ENCODE results near the gene GLIS1.

Gene GLIS1

GRCh38 chr1:53546409-53547155 is 192.4 kb downstream of the GLIS1 start:
- DNase-seq (ENCODE audit: low read depth): no peak

DNA sequence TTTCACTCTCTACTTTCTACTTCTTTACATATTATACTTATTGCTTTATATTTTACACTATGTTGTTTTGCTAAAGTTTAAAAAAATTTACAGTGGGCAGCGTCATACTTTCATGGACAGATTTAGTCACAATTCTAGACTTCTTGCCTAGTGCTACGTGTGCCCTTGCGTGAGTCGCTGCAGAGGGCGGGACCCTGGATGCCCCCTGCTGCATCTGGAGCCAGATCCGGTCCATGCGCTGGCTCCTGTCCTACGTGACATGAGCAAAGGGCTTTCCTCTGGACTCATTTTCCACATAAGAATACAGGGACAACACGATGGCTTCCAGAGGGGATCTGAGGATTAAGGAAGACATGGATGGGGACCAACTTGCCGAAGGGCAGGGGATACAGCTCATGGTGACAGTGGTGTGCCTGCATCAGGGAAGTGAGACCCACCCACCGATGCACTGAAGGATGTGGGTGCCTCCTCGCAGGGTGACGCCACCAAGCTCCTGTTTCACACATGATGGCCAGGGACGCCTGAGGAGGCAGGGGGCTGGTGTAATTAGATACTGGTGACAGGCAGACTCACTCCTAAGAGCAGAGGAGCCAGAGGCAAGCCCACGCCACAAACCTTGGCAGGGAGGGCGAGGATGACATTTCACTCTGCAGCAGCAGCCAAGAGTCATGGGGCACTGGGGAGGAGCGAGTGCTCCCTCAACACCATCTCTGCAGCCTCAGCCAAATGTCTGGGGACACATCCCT is 193.1 kb downstream of the GLIS1 start:
- DNase-seq (ENCODE audit: low read depth): no peak

DNA sequence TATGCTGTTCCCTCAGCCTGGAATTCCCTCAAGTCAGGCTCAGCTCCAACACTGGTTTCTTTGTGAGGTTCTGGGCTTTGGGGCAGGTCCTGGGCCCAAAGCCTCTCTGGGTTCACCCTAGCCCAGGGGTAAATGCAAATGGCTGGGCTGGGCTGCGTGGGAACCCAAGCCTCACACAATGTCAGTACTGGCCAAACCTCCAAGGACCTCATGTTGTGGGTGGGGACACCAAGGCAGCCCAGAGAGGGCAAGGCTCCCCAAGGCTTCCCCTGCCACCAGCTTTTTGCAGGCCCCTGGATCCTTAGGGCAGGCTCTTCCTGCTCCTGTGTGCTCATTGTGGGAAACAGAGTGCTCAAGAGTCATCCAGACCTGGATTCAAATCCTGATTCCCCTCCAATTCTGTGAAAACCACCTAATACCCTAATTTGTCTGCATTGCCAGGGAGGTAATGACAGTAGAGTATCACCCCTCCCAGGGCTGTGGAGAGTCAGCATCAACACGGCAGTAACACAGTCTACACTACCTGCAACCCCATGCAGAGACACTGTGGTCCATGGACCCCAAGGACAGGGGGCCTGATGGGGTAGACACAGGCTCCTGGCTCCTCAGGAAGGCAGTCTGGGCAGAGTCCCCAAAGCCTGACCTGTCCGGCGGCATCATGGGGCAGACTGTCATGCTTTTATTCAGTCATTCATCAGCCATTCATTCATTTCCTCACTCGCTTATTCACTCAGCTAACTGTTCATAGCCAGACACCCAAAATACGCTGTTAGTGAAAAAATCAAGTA is 194.0 kb downstream of the GLIS1 start:
- no peak for DNase-seq (ENCODE audit: low read depth)

DNA sequence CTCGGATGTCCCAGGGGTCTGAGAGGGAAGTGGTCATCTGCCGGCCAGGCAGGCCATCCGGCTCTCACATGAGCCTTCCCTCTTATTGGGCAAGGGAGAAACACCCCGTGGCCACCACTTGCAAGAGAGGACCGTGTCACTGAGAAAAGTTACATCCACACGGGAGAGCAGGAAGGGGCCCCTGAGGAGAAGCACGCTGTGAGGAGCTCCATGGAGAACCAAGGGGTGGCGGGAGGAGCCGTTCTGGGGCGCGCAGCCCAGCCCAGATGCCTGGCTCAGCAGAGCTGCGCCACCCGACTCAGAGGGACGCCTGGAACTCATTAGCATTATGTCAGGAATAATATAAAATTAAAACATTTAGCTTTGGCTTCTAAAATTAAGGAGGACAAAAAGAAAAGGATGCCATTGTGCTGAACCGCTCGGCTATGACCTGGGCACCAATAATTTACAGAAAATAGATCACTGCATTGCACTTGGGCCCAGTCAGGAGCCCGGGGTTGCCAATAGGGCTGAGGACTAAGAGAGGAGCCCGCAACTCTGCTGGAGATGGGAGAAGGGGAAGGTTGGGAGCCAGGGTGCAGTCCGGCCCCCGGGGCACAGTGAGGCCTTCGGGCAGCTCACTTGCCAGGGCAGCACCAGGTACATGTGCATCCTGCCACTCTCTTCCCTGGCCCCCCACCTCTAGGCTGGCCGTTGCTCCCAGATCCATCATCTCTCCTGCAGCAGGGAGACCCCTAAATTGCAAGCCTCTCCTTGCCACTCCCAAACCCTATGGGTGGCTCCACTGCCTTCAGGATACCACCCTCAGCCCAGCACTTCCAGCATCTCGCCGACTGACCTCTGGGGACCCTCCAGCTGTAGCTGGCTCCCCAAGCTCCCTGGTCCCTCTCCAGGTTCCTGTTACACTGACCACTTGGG is 194.9 kb downstream of the GLIS1 start:
- DNase-seq (ENCODE audit: low read depth): no peak

DNA sequence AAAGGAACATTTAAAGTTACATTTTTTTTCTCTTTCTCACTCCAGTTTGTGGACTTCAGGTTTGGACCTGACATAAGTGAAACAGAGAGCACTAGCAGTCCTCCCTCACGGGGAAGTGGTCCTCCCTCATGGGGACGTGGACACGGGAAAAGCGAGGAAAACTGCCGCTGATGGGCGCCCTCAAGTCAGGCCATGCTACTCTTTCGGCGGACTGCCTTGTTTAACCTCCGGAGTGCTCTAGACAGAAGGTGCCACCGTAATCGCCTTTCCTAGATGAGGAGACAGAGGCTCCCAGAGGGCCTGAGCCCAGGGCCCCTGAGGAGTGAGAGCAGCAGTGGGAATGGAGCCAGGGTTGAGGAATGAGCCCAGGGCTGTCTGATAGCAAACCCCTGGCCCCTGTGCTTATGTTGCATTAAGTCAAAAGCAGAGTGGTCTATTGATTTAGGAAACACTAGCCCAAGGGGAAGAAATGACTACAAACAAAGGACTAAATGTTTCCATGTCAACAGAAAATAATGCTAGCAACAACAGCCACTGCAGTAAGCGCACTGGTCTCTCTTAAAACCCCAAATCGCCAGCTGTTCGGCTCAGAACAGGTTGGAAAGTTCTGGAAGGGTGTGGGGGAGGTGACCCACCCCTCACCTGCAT is 195.7 kb downstream of the GLIS1 start:
- no peak for DNase-seq (ENCODE audit: low read depth)

DNA sequence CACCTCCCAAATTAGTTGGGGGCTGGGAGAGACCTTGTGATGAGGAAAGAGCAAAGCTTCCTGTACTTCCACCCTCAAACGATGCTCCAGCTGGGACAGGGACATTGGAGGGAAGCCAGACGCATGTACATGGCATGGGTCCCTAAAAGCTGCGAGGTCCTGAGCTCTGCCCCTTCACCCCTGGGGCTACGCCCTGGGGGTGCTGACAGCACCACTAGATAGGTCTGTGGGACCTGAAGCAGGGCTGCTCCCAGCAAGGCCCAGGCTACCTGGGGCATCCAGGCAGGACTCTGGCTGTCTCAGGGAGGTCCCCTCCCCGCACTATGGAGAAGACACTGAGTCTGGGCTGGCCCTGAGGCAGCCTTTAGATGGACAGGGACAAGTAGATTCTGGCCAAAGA is 196.4 kb downstream of the GLIS1 start:
- no peak for DNase-seq (ENCODE audit: low read depth)

GRCh38 chr1:53541761-53542550 is 197.0 kb downstream of the GLIS1 start:
- DNase-seq (ENCODE audit: low read depth): no peak

DNA sequence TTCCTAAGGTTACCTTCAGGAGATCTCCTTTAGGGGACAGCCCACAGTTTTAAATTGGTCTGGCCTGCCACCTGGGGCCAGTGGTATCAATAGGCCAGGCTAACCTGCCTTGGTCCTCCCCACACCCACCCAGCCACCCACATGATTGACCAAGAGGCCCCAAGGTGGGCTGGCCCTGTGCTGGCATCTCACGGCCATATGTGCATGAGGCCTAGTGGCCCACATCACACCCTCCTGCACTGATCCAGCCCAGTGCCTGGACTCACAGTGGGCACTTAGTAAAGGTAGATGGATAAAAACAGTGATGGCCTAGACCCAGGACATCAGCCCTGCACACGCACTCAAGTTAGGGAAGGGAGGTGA is 197.7 kb downstream of the GLIS1 start:
- no peak for DNase-seq (ENCODE audit: low read depth)

DNA sequence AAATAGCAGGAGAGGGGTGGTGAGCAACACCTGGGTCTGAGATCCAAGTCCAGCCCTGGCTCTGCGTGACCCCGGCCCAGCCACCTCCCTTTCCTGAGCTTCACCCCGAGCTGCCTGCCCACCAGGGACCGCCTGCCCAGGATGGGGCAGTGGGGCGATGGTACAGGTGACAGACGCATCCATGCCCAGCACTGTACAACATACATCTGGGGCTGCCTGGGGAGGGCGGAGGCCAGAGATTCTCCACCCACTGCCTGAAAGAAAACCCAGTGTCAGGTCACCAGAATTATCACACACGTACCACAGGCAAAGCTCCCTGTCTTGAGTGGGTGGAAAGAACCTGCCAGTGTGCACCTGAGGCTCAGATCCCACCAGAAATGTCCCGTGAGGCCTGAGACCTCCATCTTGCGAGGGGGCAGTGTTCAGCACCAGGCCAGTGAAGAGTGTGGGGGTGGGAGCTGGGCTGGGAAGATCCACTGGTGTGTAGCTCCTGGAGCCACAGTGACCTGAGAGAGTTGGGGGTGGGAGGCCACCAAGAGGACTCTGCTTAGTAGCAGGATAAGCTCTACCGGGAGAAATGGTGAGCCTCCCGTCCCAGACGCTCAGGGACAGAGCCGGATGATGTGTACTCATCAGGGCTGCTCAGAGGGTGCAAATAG is 198.2 kb downstream of the GLIS1 start:
- no peak for DNase-seq (ENCODE audit: low read depth)

- DNase-seq (ENCODE audit: low read depth): no peak
Observed at GRCh38 chr1:53539711-53540603, 199.0 kb downstream of the GLIS1 start.

GRCh38 chr1:53539226-53539625 is 199.7 kb downstream of the GLIS1 start:
- no peak for DNase-seq (ENCODE audit: low read depth)

- no peak for DNase-seq (ENCODE audit: low read depth)
Observed at GRCh38 chr1:53536606-53537005, 202.4 kb downstream of the GLIS1 start.

DNA sequence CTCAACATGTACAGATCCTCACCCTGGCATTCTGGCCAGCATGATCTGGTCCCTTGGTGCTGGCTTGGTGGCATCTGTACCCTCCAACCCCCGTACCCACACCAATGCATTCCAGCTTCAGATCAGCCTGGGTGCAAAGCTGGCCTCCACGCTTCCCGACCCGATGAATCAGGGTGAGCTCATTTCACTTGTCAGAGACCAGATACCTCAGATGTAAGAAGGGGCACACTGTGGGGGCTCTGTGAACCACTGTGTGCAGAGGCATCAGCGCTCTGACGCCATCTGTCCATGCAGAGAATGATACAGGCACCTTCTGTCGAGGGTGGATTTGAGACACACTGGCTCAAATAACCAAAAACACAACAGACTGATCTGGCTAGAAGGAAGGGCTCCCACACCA is 203.1 kb downstream of the GLIS1 start:
- no peak for DNase-seq (ENCODE audit: low read depth)

DNA sequence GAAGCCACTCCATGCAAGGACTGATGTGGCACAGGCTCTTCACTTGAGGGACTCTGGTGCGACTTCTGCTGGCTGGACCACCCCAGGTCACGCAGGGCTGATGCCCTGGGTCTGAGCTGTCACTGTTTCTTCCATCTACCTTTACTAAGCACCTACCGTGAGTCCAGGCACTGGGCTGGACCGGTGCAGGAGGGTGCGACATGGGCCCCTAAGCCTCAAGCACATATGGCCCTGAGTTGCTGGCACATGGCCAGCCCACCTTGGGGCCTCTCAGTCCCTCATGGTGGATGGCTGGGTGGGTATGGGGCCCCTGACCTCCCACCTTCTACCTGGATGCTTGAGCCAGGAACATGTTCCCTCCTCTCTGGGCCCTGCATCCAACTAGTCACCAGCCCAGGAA is 203.7 kb downstream of the GLIS1 start:
- no peak for DNase-seq (ENCODE audit: low read depth)

DNA sequence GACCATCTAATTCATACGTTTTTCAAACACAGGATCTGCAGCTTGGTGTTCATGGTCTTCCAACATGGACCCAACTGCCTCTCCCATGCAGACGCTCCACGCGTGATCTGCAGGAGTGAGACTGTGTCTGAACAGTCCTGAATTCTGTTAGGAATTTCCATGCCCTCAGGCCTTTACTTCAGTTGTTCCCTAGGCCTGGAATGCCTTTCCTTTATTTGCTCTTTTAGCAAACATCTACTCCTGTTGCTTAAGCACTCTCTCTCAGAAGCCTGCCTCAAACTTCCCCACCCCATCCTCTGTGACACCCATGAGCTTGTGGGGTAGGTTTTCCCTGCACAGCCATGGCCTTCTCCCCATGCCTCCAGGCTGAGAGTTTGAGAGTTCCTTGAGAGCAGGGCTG is 206.1 kb downstream of the GLIS1 start:
- no peak for DNase-seq (ENCODE audit: low read depth)

DNA sequence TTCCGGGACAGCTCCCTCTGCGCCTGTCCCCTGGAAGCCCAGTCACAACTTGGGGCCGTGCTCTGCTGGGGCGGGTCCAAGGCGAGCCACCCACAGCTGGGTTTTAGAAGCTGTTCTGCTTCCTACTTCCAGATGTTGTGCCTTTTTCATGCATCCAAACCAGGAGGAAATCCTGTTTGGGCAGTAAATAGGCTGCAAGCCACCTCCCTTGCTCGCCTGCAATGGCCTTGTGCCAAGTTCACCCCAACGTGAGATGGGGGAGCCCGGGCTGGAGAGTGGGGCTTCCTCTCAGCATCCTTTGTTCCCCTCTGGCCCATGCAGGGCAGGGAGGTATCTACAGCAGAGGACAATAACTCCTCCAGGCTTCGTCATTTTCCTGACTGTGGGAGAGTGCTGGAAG is 206.6 kb downstream of the GLIS1 start:
- DNase-seq (ENCODE audit: low read depth): no peak

- no peak for DNase-seq (ENCODE audit: low read depth)
Observed at GRCh38 chr1:53530550-53530949, 208.4 kb downstream of the GLIS1 start.

GRCh38 chr1:53529555-53529954 is 209.4 kb downstream of the GLIS1 start:
- no peak for DNase-seq (ENCODE audit: low read depth)

GRCh38 chr1:53527368-53527767 is 211.6 kb downstream of the GLIS1 start:
- DNase-seq (ENCODE audit: low read depth): no peak

Data from stimulated activated CD4-positive, alpha-beta T cell treated with anti-CD3 and anti-CD28 coated beads, Interleukin-2, amount 100 ng/mL, for 4 hours (primary cell).